ENCODE data around the gene FOXN1.

Gene FOXN1

GRCh38 chr17:28523876-28524275 lies 17.7 kb downstream of the FOXN1 start:
- peak overlapping the region; percentile 86 for H3K27ac ChIP-seq
- no peak for TF ChIP-seq ZFX (IDR thresholded peaks at IDR 0.05)
- TF ChIP-seq, protein P1, sequence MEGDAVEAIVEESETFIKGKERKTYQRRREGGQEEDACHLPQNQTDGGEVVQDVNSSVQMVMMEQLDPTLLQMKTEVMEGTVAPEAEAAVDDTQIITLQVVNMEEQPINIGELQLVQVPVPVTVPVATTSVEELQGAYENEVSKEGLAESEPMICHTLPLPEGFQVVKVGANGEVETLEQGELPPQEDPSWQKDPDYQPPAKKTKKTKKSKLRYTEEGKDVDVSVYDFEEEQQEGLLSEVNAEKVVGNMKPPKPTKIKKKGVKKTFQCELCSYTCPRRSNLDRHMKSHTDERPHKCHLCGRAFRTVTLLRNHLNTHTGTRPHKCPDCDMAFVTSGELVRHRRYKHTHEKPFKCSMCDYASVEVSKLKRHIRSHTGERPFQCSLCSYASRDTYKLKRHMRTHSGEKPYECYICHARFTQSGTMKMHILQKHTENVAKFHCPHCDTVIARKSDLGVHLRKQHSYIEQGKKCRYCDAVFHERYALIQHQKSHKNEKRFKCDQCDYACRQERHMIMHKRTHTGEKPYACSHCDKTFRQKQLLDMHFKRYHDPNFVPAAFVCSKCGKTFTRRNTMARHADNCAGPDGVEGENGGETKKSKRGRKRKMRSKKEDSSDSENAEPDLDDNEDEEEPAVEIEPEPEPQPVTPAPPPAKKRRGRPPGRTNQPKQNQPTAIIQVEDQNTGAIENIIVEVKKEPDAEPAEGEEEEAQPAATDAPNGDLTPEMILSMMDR (conservative IDR thresholded peaks at IDR 0.05), result no peak

- peak overlapping the region; percentile 86 for H3K27ac ChIP-seq
- no peak for TF ChIP-seq ZFX (IDR thresholded peaks at IDR 0.05)
- TF ChIP-seq, protein P1 (conservative IDR thresholded peaks at IDR 0.05), result no peak
Observed at GRCh38 chr17:28524476-28525424, 18.6 kb downstream of the FOXN1 start.

- no peak for TF ChIP-seq ZFX (IDR thresholded peaks at IDR 0.05)
- TF ChIP-seq, protein P1 (conservative IDR thresholded peaks at IDR 0.05), result no peak
- H3K27ac ChIP-seq, result peak overlapping the region; percentile 86
Observed at GRCh38 chr17:28526381-28526780, 20.2 kb downstream of the FOXN1 start.

- TF ChIP-seq, protein P1 (conservative IDR thresholded peaks at IDR 0.05), result no peak
- no peak for TF ChIP-seq ZFX (IDR thresholded peaks at IDR 0.05)
- peak overlapping the region; percentile 86 for H3K27ac ChIP-seq
Observed at GRCh38 chr17:28527181-28527681, 21.1 kb downstream of the FOXN1 start.

GRCh38 chr17:28527859-28528258 lies 21.7 kb downstream of the FOXN1 start:
- TF ChIP-seq, protein P1 (conservative IDR thresholded peaks at IDR 0.05), result no peak
- no peak for TF ChIP-seq ZFX (IDR thresholded peaks at IDR 0.05)
- H3K27ac ChIP-seq, result peak overlapping the region; percentile 86

- TF ChIP-seq ZFX (IDR thresholded peaks at IDR 0.05), result no peak
- TF ChIP-seq, protein P1 (conservative IDR thresholded peaks at IDR 0.05), result no peak
- H3K27ac ChIP-seq, result peak overlapping the region; percentile 86
Observed at GRCh38 chr17:28528327-28529012, 22.3 kb downstream of the FOXN1 start.

DNA sequence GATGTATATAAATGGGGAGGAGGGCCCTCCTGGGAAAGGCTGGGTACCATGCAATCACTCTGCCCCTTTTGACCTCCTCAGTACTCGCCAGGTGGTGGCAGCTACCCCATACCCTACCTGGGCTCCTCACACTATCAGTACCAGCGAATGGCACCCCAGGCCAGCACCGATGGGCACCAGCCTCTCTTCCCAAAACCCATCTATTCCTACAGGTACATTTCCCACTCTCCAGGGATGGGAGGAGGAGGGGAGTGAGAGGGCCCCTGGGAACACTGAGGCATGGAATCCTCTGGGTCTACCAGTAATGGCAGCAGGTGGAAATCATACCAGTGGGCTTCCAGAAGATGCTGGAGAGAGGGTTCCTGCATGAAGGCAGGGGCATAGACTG lies 22.9 kb downstream of the FOXN1 start:
- no peak for TF ChIP-seq ZFX (IDR thresholded peaks at IDR 0.05)
- TF ChIP-seq, protein P1 (conservative IDR thresholded peaks at IDR 0.05), result no peak
- H3K27ac ChIP-seq, result peak overlapping the region; percentile 86

Measured in C4-2B (cell line).